Measurements from ENCODE around the gene FOXL3.

The FOXL3 gene

GRCh38 chr7:269721-270120, 20.2 kb upstream of the FOXL3 start:
- DNase-seq: no peak

GRCh38 chr7:270351-270983, 19.5 kb upstream of the FOXL3 start:
- DNase-seq: no peak

GRCh38 chr7:271266-272107, 18.5 kb upstream of the FOXL3 start:
- no peak for DNase-seq

- DNase-seq: no peak
These were observed 17.8 kb upstream of the FOXL3 start for GRCh38 chr7:272108-272615.

GRCh38 chr7:272631-273030, 17.3 kb upstream of the FOXL3 start:
- DNase-seq: no peak

- DNase-seq: no peak
These were observed 16.6 kb upstream of the FOXL3 start for GRCh38 chr7:273327-273726.

GRCh38 chr7:274266-274665, 15.7 kb upstream of the FOXL3 start:
- DNase-seq: no peak

- no peak for DNase-seq
These were observed 13.6 kb upstream of the FOXL3 start for GRCh38 chr7:276230-276835.

- no peak for DNase-seq
These were observed 12.7 kb upstream of the FOXL3 start for GRCh38 chr7:277228-277627.

- DNase-seq: no peak
These were observed 11.9 kb upstream of the FOXL3 start for GRCh38 chr7:278081-278480.

- DNase-seq: no peak
These were observed 10.1 kb upstream of the FOXL3 start for GRCh38 chr7:279821-280220.

GRCh38 chr7:280461-280860, 9.5 kb upstream of the FOXL3 start:
- DNase-seq: no peak

GRCh38 chr7:281637-282036, 8.3 kb upstream of the FOXL3 start:
- DNase-seq: no peak

GRCh38 chr7:282621-283020, 7.3 kb upstream of the FOXL3 start:
- no peak for DNase-seq

- DNase-seq: no peak
These were observed 4.9 kb upstream of the FOXL3 start for GRCh38 chr7:284762-285722.

- DNase-seq: no peak
These were observed 4.2 kb upstream of the FOXL3 start for GRCh38 chr7:285731-286130.

GRCh38 chr7:286266-286665, 3.7 kb upstream of the FOXL3 start:
- DNase-seq: no peak

GRCh38 chr7:288671-289101, 1.3 kb upstream of the FOXL3 start:
- DNase-seq: no peak

GRCh38 chr7:289209-289755, 688 bp upstream of the FOXL3 start:
- no peak for DNase-seq

- no peak for DNase-seq
These were observed 793 bp downstream of the FOXL3 start for GRCh38 chr7:290554-291372.

GRCh38 chr7:291373-292092, 1.6 kb downstream of the FOXL3 start:
- no peak for DNase-seq
